Measurements from ENCODE around the gene TSSK6. TPM values are rescaled to one million over a fixed set of nuclear protein-coding genes. Genes with fewer than 3 reads are reported as not detected.

TSSK6 gene
- total RNA-seq, 1 experiment from 2014 or later, result 4.7 TPM

- TF ChIP-seq, protein P1, sequence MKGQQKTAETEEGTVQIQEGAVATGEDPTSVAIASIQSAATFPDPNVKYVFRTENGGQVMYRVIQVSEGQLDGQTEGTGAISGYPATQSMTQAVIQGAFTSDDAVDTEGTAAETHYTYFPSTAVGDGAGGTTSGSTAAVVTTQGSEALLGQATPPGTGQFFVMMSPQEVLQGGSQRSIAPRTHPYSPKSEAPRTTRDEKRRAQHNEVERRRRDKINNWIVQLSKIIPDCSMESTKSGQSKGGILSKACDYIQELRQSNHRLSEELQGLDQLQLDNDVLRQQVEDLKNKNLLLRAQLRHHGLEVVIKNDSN (CRISPR knock-in tag; IDR thresholded peaks at IDR 0.05), result peak; percentile 59
- no peak for TF ChIP-seq TP53 (CRISPR knock-in tag; IDR thresholded peaks at IDR 0.05)
- TF ChIP-seq, protein P2, sequence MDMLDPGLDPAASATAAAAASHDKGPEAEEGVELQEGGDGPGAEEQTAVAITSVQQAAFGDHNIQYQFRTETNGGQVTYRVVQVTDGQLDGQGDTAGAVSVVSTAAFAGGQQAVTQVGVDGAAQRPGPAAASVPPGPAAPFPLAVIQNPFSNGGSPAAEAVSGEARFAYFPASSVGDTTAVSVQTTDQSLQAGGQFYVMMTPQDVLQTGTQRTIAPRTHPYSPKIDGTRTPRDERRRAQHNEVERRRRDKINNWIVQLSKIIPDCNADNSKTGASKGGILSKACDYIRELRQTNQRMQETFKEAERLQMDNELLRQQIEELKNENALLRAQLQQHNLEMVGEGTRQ (CRISPR knock-in tag; IDR thresholded peaks at IDR 0.05), result no peak
- TF ChIP-seq, protein P3, sequence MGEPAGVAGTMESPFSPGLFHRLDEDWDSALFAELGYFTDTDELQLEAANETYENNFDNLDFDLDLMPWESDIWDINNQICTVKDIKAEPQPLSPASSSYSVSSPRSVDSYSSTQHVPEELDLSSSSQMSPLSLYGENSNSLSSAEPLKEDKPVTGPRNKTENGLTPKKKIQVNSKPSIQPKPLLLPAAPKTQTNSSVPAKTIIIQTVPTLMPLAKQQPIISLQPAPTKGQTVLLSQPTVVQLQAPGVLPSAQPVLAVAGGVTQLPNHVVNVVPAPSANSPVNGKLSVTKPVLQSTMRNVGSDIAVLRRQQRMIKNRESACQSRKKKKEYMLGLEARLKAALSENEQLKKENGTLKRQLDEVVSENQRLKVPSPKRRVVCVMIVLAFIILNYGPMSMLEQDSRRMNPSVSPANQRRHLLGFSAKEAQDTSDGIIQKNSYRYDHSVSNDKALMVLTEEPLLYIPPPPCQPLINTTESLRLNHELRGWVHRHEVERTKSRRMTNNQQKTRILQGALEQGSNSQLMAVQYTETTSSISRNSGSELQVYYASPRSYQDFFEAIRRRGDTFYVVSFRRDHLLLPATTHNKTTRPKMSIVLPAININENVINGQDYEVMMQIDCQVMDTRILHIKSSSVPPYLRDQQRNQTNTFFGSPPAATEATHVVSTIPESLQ (CRISPR knock-in tag; IDR thresholded peaks at IDR 0.05), result no peak
- TF ChIP-seq NFE2L1 (CRISPR knock-in tag; IDR thresholded peaks at IDR 0.05), result peak; percentile 44; the same call in 1 of the 2 replicates
- no peak for TF ChIP-seq ZNF263 (CRISPR knock-in tag; IDR thresholded peaks at IDR 0.05; ENCODE audit: low read depth)
- no peak for TF ChIP-seq CBFB (CRISPR knock-in tag; IDR thresholded peaks at IDR 0.05; ENCODE audit: low read depth)
- TF ChIP-seq, protein P4, sequence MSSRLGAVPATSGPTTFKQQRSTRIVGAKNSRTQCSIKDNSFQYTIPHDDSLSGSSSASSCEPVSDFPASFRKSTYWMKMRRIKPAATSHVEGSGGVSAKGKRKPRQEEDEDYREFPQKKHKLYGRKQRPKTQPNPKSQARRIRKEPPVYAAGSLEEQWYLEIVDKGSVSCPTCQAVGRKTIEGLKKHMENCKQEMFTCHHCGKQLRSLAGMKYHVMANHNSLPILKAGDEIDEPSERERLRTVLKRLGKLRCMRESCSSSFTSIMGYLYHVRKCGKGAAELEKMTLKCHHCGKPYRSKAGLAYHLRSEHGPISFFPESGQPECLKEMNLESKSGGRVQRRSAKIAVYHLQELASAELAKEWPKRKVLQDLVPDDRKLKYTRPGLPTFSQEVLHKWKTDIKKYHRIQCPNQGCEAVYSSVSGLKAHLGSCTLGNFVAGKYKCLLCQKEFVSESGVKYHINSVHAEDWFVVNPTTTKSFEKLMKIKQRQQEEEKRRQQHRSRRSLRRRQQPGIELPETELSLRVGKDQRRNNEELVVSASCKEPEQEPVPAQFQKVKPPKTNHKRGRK (CRISPR knock-in tag; IDR thresholded peaks at IDR 0.05; ENCODE audit: borderline replicate concordance), result no peak
- TF ChIP-seq JAZF1 (CRISPR knock-in tag; IDR thresholded peaks at IDR 0.05), result no peak
- TF ChIP-seq ZNF416 (CRISPR knock-in tag; IDR thresholded peaks at IDR 0.05), result no peak
- TF ChIP-seq, protein P5, sequence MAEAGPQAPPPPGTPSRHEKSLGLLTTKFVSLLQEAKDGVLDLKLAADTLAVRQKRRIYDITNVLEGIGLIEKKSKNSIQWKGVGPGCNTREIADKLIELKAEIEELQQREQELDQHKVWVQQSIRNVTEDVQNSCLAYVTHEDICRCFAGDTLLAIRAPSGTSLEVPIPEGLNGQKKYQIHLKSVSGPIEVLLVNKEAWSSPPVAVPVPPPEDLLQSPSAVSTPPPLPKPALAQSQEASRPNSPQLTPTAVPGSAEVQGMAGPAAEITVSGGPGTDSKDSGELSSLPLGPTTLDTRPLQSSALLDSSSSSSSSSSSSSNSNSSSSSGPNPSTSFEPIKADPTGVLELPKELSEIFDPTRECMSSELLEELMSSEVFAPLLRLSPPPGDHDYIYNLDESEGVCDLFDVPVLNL (CRISPR knock-in tag; IDR thresholded peaks at IDR 0.05; ENCODE audit: borderline replicate concordance, low read depth), result no peak
- no peak; the same call in 1 of the 2 replicates for TF ChIP-seq FOXP1 (CRISPR knock-in tag; IDR thresholded peaks at IDR 0.05; ENCODE audit: borderline replicate concordance)
- TF ChIP-seq, protein P6, sequence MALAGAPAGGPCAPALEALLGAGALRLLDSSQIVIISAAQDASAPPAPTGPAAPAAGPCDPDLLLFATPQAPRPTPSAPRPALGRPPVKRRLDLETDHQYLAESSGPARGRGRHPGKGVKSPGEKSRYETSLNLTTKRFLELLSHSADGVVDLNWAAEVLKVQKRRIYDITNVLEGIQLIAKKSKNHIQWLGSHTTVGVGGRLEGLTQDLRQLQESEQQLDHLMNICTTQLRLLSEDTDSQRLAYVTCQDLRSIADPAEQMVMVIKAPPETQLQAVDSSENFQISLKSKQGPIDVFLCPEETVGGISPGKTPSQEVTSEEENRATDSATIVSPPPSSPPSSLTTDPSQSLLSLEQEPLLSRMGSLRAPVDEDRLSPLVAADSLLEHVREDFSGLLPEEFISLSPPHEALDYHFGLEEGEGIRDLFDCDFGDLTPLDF (CRISPR knock-in tag; IDR thresholded peaks at IDR 0.05), result no peak
- TF ChIP-seq, protein P7, sequence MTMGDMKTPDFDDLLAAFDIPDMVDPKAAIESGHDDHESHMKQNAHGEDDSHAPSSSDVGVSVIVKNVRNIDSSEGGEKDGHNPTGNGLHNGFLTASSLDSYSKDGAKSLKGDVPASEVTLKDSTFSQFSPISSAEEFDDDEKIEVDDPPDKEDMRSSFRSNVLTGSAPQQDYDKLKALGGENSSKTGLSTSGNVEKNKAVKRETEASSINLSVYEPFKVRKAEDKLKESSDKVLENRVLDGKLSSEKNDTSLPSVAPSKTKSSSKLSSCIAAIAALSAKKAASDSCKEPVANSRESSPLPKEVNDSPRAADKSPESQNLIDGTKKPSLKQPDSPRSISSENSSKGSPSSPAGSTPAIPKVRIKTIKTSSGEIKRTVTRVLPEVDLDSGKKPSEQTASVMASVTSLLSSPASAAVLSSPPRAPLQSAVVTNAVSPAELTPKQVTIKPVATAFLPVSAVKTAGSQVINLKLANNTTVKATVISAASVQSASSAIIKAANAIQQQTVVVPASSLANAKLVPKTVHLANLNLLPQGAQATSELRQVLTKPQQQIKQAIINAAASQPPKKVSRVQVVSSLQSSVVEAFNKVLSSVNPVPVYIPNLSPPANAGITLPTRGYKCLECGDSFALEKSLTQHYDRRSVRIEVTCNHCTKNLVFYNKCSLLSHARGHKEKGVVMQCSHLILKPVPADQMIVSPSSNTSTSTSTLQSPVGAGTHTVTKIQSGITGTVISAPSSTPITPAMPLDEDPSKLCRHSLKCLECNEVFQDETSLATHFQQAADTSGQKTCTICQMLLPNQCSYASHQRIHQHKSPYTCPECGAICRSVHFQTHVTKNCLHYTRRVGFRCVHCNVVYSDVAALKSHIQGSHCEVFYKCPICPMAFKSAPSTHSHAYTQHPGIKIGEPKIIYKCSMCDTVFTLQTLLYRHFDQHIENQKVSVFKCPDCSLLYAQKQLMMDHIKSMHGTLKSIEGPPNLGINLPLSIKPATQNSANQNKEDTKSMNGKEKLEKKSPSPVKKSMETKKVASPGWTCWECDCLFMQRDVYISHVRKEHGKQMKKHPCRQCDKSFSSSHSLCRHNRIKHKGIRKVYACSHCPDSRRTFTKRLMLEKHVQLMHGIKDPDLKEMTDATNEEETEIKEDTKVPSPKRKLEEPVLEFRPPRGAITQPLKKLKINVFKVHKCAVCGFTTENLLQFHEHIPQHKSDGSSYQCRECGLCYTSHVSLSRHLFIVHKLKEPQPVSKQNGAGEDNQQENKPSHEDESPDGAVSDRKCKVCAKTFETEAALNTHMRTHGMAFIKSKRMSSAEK (CRISPR knock-in tag; IDR thresholded peaks at IDR 0.05; ENCODE audit: borderline replicate concordance), result no peak
- TF ChIP-seq, protein P8, sequence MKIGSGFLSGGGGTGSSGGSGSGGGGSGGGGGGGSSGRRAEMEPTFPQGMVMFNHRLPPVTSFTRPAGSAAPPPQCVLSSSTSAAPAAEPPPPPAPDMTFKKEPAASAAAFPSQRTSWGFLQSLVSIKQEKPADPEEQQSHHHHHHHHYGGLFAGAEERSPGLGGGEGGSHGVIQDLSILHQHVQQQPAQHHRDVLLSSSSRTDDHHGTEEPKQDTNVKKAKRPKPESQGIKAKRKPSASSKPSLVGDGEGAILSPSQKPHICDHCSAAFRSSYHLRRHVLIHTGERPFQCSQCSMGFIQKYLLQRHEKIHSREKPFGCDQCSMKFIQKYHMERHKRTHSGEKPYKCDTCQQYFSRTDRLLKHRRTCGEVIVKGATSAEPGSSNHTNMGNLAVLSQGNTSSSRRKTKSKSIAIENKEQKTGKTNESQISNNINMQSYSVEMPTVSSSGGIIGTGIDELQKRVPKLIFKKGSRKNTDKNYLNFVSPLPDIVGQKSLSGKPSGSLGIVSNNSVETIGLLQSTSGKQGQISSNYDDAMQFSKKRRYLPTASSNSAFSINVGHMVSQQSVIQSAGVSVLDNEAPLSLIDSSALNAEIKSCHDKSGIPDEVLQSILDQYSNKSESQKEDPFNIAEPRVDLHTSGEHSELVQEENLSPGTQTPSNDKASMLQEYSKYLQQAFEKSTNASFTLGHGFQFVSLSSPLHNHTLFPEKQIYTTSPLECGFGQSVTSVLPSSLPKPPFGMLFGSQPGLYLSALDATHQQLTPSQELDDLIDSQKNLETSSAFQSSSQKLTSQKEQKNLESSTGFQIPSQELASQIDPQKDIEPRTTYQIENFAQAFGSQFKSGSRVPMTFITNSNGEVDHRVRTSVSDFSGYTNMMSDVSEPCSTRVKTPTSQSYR (CRISPR knock-in tag; IDR thresholded peaks at IDR 0.05), result no peak
- TF ChIP-seq ATF1 (CRISPR knock-in tag; IDR thresholded peaks at IDR 0.05), result no peak
- TF ChIP-seq, protein P9, sequence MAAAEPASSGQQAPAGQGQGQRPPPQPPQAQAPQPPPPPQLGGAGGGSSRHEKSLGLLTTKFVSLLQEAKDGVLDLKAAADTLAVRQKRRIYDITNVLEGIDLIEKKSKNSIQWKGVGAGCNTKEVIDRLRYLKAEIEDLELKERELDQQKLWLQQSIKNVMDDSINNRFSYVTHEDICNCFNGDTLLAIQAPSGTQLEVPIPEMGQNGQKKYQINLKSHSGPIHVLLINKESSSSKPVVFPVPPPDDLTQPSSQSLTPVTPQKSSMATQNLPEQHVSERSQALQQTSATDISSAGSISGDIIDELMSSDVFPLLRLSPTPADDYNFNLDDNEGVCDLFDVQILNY (CRISPR knock-in tag; IDR thresholded peaks at IDR 0.05), result peak; percentile 82; the same call in 1 of the 2 replicates
- TF ChIP-seq ZNF317 (CRISPR knock-in tag; IDR thresholded peaks at IDR 0.05; ENCODE audit: borderline replicate concordance, low read depth), result 0 out of 2 replicates have a peak, but pooled peaks have one; percentile 56
- TF ChIP-seq ZNF138 (CRISPR knock-in tag; conservative IDR thresholded peaks at IDR 0.05), result no peak
- no peak for TF ChIP-seq ZBTB21 (CRISPR knock-in tag; IDR thresholded peaks at IDR 0.05; ENCODE audit: borderline replicate concordance)
Measured at GRCh38 chr19:19515642-19516519, 533 bp upstream of the TSSK6 start, which contains the start of gene NDUFA13 (continued).
